Measurements from ENCODE around the gene HPS4.

Gene HPS4

DNA sequence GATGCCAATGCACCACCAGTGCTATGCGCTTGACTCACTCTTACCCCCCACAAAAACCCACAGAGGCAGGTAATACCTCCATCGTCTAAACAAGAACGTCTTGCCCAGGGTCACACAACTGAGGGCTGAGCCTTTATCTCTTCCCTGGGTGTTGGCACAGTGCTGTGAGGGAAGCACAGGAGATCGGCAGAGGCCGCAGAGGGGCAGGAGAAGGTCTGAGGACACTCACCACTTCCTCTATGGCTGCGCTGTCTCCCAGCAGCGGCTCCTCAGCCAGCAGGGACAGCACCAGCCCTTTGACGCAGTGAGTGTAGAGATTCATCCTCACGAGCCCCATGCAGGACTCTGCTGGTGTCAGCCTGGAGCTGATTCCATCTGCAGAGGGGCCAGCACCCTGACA lies 19.9 kb downstream of the HPS4 start:
- DNase-seq: no peak

DNA sequence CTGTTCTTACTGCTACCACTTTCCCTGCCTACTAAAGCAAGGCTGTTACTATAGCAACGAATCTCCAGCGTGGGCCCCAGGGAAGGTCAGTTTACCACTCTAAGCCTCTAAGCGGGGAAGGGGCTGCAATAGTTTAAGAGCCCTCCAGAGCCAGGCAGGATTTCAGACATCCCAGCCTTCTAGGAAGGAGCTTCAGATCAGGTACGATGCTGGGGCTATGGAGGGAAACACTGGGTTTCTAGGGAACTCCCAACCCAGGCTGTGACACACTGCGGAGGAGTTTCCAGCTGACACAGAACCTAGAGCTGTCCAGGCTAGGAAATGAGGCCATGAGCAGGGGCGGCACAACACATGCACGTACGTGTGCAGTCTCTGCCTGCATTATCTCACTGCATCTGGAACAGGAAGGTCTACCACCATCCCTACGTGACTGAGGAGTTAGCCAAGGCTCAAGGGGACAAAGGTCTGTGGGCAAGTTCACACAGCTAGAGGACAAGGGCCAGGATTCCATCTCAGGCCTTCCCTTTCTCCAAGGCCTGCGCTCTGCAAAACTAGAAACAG lies 20.4 kb downstream of the HPS4 start:
- no peak for DNase-seq

DNA sequence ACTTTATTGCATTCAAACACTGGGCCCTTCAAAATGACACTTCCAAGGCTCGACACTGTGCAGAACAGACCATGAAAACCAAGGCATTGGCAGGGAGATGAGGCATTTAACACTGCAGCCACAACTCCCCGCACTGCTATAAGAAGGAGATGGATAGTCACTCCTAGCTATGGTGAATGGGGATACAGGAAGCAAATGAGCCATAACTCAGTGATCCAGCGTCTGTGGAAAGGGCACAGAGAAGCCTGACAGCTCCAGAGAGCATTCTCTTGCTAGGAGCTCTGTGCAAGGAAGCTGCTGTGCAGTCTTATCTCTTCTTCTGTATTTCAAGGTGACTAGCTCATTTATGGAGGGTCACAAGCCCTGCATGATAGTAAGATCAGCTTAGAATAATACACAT lies 20.9 kb downstream of the HPS4 start:
- no peak for DNase-seq

DNA sequence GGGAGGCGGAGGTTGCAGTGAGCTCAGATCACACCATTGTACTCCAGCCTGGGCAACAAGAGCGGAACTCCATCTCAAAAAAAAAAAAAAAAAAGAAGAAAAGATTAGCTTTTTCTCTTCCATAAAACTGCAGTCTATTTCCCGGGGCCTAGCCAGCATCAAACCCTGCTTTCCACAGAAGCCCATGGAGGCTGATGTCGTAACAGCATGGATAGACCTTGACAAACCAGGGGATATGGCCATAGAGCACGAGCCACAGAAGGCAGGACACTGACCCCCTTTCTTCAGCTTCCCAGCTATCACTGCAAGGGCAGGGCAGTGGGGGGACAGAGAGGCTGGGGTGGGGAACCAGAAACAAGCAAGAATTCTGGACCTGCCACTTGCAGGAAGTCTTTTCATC lies 21.5 kb downstream of the HPS4 start:
- DNase-seq: no peak

DNA sequence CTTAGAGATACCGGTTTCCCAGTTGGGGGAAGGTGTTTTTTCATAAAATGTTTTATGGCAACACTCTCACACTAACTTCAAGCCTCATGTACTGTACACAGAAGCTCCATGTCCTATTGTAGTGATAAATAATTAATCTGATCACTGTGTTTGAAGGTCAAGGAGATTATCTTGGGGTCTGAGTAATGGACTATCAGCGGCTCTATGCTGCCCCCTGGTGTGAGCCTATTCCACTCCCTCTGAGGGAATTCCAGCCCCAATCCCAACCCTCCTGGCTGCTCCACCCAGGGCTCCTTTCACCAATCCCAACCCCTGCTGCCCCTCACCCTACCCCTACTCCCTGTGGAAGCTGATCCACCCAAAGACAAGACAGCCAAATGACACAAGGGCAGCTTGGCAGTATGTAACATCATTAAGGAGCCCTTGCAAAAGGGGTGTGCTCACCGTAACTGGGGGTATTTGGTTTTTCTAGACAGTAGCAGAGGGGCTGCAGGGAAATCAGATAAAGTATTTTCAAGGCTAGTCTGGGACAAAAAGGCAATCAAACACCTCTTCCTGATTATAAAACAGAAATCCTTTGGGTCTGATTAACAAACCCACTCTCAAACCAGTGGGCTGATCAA lies 22.3 kb downstream of the HPS4 start:
- DNase-seq: peak; percentile 20 to 36

DNA sequence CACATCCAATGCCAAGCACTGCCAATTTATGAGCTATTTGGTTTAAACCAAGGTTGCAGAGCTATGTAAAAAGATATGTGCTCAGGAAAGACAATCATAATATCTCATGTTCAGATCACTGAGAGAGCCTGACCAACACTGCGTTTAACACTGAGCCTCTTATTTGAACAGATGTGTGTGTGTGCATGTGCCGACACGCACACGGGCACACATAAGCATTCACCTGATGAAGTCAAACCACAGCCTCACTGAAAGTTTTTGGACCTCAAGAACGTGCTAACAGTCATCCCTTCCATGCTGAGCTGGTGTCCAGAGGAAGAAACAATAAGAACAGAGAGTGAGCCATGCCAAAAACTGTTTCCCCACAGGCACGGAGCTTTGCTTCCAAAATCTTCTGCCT lies 23.4 kb downstream of the HPS4 start:
- DNase-seq: no peak

DNA sequence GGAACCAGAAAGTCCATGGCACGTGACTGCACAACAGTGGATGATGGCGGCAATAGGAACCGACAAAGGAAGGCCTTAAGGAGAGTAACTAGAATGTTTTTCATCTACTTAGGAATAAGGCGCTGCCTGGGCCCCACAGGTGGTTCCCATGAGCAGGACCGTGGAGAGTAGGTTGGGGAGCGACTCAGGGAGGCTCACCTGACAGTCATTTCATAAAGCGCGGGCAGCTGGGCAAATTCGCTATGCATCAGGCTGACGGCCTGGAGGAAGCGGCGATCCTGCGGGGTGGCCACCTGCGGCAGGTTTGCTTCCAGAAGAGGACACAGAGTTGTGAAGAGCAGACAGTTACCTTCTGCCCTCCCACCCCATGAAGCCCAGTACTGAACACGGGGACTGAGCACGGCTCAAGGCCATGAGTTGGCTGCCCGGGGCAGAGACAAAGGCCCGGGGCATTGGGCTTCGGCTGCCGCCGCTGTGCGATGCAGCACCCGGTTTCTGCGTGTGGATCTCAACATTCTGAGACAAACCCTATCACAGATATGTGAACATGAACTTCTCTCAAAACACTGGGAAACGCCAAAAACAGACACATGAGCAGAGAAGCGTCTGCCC lies 25.8 kb downstream of the HPS4 start:
- no peak for DNase-seq

DNA sequence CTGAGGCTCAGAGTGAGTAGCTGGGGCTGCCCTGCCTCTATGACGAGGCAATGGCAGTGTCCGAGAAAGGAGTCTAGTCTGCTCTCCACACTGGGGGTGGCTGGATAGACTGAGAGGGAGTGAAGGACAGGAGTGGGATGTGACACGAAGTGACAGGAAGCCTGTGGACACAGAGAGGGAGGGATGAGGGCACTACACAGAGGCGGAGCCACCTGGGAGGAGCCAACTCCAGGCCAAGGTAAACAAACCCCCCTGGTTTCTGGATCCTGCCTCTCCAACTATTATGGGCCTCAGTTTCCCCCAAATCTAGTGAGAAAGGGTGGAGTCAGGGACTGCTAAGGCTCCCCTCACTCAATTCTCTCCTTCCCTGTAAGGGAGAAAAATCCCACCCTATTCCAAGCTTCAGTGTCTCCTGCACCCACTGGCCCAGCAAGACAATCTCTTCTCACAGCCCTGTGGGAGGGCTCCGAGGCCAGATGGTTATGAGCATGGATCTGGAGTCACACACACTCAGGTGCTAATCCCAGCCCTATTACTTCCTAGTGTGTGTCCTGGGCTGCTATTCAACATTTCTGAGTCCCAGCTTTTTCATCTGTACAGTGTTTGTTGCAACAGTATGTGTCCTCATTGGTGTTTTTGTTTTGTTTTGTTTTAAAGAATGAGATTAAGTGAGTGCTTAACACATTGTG lies 29.6 kb downstream of the HPS4 start:
- no peak for DNase-seq

DNA sequence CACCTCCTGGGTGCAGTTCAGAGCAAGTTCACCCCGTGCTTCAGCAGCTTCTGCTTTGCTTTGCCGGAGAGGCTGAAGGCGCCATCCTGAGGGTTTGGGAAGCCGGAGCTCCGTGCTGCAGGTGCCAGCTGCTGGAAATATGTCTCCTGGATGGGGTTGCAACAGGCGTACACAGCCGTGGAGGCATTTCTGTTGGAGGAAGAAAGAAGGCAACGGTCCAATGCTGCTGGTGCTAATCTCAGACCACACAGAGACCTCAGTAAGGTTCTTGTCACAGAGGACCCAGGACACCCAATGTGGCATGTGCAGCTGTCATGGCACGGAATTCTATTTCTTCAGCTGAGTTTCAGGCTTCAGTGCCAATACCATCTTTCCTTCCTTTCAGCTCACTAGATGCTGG lies 30.4 kb downstream of the HPS4 start:
- DNase-seq: no peak

DNA sequence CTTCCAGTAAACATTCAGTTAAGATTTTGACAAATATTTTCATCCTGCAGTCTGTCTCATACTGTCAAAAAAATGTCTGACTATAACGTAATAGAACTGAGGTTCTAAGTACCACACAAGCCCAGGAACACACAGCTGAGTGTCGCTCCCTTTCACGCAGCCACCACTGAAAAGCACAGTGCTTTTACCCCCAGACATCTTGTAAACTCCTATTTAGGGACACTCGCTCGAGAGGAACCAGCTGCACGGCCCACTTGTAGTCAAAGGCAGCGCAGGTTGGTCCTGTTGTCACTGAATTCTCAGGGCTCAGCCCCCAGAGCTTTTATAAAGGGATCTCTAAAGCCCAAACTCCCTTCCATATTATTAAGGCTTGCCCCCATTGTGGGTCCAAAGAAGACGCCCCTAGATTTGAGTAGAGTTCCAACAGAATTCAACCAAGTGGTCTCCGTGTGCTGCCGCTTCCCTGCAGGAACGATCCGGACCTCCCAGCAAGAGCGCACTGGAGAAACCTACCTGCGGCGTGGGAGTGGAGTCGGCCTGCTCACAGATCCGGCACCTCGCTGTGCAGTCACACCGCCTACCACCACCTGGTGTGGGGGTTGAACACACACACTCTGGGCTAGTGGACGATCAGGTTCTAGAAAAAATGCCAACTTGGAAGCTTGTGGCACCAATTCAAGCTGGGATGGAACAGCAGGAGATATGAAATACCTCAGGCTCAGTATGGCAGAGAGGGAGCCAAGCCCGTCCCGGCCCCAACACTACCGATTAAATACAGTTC lies 31.2 kb downstream of the HPS4 start:
- no peak for DNase-seq

DNA sequence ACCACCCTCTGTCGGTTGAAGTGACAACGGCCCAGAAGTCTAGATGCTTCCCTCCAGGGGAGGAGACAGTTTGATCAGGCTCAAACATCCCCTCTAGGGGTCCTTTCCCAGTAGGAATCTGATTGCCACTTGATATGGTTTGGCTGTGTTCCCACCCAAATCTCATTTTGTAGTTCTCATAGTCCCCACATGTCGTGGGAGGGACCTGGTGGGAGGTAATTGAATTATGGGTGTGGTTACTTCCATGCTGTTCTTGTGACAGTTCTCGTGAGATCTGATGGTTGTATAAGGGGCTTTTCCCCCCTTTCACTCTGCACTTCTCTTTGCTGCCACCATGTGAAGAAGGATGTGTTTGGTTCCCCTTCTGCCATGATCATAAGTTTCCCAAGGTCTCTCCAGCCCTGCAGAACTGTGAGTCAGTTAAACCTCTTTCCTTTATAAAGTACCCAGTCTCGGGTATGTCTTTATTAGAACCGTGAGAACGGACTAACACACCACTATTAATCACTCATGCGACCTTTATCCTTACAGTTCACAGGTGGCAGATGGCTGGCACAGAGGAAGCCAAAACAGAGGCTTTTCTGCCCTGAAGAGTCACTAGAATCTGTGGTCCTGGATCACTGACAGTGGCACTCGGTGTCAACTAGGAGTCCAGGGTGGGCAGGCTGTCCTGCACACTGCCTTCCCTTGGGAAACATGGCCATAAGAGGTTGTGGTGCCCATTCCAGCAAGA lies 33.0 kb downstream of the HPS4 start:
- no peak for DNase-seq

DNA sequence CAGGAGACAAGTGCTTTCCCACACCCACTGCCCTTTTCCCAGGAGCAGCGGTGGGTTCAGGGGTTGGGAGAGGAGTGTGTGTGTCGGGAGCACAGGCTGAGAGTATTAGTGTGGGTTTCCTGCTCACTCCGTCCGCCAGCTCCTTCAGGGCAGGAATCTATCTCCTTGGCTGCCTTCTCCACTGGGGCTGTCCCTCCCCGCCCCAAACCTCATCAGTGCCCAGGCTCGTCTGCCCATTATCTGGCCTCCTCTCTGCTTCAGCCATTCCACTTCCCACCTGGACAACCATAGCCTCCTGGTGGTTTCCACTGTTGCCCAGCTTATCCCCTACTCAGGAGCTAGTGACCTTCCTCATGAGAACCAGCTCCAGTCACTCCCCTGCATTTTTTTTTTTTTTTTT lies 34.6 kb downstream of the HPS4 start:
- no peak for DNase-seq

DNA sequence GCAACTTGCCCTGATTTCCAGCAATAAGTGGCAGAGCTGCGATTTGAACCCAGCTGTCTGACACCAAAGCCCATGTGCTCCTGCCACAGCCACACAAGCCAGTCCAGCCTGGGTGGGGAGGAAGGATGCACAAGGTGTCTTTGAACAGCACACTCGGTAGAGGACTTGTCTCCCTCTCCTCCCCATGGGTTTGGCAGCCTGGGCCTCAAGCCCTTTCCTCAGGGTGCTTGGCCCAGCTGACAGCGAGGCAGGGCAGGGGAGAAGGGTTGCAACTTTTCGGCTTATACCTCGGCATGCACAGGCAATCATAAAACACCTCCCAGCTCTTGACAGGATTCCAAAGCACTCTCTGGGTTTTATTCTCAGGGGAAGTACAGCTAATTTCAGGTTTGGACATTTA lies 35.2 kb downstream of the HPS4 start:
- DNase-seq: no peak

DNA sequence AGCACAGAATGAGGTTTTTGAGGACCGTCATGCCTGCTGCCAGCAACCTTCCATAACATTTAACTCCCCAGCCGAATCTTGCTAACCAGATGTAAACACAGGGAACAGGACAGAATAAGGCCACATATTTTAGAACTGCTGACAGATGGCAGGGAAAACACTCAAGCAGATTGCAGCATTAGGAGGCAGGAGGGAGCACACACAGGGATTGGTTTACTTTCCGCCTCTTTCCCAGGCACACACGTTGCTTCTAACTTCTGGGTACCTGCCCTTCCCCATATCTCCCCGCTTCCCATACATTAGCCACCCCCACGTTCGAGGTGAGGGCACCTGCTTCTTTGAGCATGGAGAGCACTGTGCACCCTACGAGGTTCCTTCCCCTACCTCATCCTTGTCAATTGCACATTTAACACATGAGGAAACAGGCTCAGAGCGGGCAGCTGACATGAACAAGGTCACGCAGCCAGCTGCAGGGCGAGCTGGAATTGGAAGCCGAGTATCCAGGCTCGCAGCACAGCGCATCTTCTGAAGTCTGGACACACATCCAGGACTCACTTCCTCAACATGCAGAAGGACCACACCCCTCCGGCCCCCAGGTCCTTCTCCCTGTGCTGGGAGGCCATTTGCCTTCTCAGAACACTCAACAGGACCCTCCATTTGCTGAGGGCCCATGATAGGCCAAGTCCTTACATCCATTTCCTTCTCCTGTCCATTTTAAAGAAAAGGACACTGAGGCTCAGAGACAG lies 35.8 kb downstream of the HPS4 start:
- no peak for DNase-seq

DNA sequence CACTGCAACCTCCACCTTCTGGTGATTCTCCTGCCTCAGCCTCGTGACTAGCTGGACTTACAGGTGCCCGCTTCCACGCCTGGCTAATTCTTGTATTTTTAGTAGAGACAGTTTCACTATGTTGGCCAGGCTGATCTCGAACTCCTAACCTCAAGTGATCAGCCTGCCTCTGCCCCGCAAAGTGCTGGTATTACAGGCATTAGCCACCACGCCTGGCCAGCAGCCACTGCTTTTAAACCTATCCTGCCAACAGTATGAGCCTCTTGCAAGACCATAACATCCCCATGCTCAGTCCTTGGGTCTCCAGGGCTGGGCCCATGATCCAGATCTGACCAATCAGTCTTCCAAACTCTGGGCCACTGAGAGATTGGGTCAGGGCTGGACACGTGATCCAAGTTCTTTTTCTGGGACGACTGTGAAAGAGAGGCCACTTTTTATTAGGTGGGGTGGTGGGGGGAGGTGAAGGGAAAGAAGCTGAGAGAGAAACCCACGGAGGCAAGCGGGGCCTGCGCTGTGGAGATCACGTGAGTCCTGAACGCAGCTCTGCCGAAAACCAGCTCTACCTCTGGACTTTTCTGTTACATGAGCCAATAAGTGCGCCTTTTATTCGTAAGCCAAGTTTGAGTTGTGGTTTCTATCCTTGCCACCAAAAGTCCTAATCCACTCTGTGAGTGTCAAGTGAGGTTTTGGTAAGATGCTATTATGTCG lies 36.6 kb downstream of the HPS4 start:
- DNase-seq: no peak

DNA sequence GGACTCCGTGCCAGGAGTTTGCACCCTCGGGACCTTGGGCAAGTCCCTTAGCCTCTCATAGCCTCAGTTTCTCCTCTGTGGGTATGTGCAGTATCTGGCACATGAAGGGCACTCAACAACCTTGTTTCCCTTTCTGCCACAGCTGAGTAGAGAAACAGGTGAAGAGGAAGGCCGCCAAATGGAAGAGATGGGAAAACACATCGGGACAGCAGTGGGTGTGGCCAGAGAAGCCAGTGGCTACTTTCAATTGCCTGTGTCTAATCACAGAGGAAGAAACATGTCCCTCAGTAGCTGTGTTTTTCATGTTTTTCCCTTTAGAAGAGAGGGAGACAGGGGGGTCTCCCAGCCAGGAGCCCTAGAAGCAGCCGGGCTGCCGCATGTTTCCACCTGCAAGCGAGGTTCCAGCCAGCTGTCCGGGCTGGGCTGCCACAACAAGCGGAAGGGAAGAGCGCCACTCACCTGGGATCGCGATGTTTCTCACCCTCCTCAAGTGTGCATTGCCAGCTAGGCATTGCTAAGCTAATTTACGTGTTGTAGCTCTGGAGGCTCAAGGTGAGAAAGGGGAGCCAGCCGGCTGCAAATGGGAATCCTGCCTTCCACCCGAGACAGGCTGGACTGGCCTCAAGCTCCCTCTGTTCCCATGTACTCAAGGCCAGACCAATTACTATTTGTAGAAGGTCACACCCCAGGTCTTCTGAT lies 37.9 kb downstream of the HPS4 start:
- no peak for DNase-seq

DNA sequence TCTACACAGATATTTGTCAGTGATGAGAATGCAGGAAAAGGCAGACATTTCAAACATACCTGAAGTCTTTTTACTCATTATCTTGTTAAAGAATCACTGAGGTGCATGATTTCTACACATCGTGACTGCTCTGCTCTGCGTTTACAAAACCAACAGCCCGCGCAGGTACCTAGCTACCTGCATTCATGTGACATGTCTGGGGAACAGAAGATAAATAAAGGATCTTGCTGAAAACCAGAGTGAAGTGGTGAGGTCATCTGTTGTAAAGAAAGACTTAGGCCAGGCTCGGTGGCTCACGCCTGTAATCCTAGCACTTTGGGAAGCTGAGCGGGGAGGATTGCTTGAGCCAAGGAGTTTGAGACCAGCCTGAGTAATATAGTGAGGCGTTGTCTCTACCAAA lies 38.8 kb downstream of the HPS4 start:
- no peak for DNase-seq

DNA sequence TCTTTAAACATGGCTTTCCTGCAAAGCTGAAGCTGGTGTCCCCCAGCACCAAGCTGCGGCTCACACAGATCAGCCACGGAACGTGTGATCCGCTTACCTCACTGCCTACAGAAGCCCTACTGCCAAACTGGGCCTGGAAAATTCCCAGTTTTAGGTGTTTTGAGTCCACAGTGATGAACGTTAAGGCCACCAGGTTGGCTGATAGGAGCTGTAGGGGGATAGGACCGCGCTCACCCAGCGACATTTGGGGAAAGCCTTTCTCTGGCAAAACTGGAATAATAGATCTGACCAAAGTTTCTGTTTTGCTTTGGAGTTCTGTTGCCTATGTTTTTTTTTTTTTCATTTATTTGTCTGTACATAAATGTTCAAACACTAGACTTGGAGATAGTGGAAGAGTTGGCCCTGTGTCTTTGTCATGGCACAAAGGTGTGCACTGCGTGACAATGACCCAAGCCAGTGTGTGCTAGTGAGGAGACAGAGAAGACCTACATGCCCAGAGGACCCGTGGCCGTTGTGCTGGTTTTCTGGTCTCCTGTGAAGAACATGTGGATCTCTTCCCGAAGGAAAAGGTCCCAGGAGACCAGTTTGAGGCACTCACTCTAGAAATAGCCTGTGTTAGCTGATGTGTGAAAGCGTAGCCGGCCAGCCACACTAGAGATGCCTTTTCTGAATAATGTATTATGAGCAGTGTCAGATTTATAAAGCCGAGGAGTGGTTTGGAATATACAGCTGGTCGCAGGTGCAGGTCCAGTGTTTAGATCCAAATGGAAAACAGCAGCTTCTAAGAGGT lies 39.5 kb downstream of the HPS4 start:
- DNase-seq: no peak

DNA sequence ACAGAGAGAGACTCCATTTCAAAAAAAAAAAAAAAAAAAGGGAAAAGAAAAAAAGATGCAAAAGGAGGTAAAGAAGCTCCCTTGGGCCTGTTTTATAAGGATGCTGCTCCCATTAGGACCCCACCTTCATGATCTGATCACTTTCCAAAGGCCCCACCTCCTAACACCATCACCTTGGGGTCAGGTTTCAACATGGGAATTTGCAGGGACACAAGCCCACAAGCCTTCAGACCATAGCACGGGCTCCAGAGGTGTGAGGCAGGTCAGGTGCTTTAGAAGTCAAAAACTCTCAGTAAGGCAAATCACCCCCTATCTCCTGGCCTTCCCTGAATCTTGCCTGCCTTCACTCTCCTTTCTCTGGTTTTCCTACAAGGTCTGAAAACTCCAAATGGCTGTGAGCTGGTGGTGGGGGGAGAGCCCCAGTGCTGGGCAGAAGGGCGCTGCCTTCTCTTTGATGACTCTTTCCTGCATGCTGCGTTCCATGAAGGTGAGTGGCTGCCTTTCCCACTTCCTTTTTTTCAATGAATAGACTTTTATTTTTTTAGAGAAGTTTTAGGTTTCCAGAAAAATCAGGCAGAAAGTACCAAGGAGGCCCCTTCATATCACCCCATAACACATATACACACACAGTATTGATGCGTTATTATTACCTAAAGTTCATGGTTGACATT lies 41.4 kb downstream of the HPS4 start:
- no peak for DNase-seq
